Epithelial cell of proximal tubule (primary cell): ENCODE data around the gene INSL3. TPM values are rescaled to one million over a fixed set of nuclear protein-coding genes. Genes with fewer than 3 reads are reported as not detected.

Experiments
- DNase-seq: peaks from one replicate; pipeline ENCODE4 v3.0.0-alpha.2; 2011; ENCODE audit warnings: low read depth
- H3K4me3 ChIP-seq: 2 replicates; pipeline ENCODE4 v1.5.1; 2011; ENCODE audit warnings: low read depth, mild to moderate bottlenecking, low read length
- total RNA-seq: library from RNA; depleted of rRNA; stranded (reverse); fragments of >200 nt; gene quantifications from 2 replicates; pipeline ENCODE4 v1.2.3, GENCODE V29; 2015
- TF ChIP-seq, protein P1 (sequence below): conservative IDR thresholded peaks from 2 replicates; pipeline ENCODE4 v1.5.1; 2012; ENCODE audit warnings: low read depth, mild to moderate bottlenecking, low read length

The INSL3 gene, protein sequence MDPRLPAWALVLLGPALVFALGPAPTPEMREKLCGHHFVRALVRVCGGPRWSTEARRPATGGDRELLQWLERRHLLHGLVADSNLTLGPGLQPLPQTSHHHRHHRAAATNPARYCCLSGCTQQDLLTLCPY
- not detected in 2 replicates for total RNA-seq

DNA sequence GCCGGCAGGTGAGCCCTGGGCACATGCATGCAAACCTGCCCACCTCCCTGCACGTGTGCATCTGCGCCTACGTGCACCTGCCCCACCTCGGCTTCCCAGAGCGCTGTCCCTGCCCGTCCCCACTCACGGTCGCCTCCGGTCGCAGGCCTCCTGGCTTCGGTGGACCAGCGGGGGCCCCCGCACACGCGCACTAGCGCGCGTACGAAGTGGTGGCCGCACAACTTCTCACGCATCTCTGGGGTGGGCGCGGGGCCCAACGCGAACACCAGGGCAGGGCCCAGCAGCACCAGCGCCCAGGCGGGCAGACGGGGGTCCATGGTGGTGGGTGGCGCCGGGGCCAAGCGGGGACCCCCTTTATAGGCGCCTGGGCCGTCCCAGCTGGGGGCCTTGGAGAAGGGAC lies at the start of gene INSL3:
INSL3 (minus strand) TSS at position 330 of the 400 bp plus-strand sequence; CDS start at position 317, 13 bp downstream.
- TF ChIP-seq, protein P1, sequence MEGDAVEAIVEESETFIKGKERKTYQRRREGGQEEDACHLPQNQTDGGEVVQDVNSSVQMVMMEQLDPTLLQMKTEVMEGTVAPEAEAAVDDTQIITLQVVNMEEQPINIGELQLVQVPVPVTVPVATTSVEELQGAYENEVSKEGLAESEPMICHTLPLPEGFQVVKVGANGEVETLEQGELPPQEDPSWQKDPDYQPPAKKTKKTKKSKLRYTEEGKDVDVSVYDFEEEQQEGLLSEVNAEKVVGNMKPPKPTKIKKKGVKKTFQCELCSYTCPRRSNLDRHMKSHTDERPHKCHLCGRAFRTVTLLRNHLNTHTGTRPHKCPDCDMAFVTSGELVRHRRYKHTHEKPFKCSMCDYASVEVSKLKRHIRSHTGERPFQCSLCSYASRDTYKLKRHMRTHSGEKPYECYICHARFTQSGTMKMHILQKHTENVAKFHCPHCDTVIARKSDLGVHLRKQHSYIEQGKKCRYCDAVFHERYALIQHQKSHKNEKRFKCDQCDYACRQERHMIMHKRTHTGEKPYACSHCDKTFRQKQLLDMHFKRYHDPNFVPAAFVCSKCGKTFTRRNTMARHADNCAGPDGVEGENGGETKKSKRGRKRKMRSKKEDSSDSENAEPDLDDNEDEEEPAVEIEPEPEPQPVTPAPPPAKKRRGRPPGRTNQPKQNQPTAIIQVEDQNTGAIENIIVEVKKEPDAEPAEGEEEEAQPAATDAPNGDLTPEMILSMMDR = no peak
- DNase-seq = no peak
- no peak within 1 kb of the TSS for H3K4me3 ChIP-seq

DNA sequence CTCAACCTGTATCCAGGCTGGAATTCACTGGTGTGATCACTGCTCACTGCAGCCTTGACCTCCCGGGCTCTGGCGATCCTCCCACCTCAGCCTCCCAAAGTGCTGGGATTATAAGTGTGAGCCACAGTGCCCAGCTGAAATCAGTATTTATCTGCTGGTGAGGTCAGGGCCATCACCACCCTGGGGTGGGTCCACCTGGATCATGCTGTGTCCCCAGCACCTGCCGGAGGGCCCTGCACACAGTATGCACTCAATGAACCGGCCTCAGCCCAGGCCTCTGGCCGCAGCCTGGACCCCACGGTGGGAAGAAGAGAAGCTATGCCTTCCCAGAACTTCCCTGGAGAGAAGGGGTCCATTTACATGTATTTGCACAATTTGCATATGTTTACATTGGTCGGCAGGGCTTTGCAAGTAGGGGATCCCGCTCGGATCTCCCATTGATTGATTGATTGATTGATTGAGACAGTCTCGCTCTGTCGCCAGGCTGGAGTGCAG lies 47.8 kb upstream of the INSL3 start:
- TF ChIP-seq, protein P1 = no peak
- H3K4me3 ChIP-seq = no peak overlapping the region
- no peak for DNase-seq

DNA sequence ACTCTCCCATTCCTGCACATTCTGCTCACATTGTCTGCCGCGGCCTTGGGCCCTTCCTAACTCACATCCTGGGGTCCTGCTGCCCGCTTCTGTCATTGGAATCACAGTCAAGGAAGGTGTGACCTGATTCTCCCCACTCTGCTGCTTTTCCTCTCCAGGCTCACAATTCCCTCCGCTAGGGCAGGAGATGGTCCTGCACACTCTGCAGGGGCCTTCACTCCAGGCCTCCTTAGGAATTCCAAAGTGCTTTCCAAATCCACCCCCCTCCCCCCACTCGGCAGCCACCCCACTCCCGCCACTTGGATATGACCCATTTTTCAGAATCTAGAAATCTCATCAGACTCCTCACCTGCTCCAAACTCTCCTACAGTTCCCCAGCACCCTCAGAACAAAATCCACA lies 47.4 kb upstream of the INSL3 start:
- TF ChIP-seq, protein P1 = no peak
- no peak for DNase-seq
- no peak overlapping the region for H3K4me3 ChIP-seq

DNA sequence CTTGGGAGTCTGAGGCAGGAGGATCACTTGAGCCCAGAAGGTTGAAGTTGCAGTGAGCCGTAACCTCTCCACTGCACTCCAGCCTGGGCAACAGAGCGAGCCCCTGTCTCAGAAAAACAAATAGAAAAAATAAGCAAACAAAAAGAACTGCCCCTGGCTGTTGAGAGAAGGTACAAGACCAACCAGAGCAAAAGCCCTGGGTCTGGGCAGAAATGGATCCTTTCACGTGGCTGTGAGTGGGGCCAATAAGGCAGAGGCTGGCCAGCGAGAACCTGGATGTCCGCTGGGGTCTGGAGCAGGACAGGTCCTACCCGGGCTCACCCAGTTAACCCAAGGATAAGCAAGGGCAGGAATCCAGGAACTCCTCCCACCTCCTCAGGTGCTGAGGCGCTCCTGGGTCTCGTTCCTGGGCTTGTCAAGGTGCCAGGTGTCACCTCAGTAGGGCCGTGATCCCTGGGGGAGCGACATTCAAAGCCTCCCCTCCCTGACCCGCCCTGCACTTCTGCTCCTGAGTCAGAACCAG lies 45.7 kb upstream of the INSL3 start:
- TF ChIP-seq, protein P1 = no peak
- DNase-seq = no peak
- no peak overlapping the region for H3K4me3 ChIP-seq

DNA sequence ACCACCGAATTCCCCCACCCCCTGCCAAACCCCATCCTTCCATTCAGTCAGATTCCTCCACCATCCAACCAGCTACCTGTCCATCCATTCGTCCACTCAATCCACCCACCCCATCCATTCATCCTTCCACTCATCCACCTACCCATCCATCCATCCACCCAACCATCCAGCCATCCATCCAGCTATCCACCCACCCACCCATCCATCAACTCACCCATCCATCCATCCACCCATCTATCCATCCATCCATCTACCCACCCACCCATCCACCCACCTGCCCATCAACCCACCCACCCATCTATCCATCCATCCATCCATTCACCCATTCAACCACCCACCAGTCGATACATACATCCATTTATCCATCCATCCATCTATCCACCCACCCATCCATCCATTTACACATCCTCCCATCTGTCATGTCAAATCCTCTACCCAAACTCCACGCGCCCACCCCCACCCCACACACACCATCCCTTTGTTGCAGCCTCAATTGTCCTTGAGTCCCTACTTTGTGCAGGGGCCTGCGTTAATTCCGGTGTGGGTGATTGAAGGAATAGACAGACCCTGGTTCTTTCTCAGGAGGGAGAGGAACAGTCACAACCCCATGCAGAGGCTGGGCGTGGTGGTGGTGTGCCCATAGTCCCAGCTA lies 45.1 kb upstream of the INSL3 start:
- H3K4me3 ChIP-seq = no peak overlapping the region
- no peak for DNase-seq
- TF ChIP-seq, protein P1 = no peak

DNA sequence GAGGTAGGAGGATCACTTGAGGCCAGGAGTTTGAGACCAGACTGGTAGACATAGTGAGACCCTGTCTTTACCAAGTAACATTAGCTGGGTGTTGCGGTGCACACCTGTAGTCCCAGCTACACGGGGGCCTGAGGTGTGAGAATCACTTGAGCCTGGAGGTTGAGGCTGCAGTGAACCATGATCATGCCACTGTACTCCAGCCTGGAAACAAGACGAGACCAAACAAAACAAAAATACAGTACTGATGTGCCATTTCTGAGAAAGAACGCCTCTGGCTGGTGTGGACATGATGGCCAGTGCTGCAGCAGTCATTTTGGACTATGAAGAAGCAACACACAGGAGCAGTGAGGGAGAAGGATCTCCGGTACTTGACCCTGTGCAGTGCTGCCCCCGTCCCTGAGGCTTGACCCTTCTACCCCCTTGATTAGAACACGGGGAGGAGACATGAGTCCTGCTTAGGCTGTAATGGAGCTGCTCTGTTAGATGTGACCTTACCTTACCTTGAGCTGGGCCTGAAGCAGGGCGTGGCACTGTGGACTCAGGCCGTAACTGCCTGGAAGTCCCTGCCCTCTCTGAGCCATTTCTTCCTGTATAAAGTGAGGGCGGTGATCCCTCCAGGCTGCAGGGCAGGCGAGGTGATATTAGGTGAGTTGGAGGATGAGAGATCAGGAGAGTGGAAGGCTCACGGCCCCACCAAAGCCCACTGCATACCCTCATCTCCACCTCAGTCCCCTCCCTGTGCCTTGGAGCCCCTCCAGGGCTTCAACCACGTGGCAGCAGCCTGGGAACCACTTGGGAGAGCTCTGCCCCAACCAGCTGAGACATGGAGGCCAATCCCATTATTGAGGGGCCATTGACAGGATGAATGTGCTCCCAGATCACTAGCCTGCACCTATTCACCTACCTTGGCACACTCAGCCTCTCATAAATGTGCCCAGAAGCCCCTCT lies 44.3 kb upstream of the INSL3 start:
- no peak for DNase-seq
- H3K4me3 ChIP-seq = no peak overlapping the region
- TF ChIP-seq, protein P1 = no peak
